Mesendoderm (in vitro differentiated cells): ENCODE results near the gene TCAIM.

Experiments used
- DNase-seq: peaks from one replicate; pipeline ENCODE4 v3.0.0; 2013
- H2AK5ac ChIP-seq: 2 replicates; pipeline ENCODE4 v1.6.1; 2013; ENCODE audit warnings: low read length, inconsistent platforms
- H2BK120ac ChIP-seq: 2 replicates; pipeline ENCODE4 v1.6.1; 2013; ENCODE audit warnings: low read depth, mild to moderate bottlenecking, low read length, moderate library complexity, mixed read lengths
- H2BK15ac ChIP-seq: replicated peaks from 2 replicates; pipeline ENCODE4 v1.6.1; 2013; ENCODE audit warnings: low read depth, mild to moderate bottlenecking, moderate library complexity
- H2BK5ac ChIP-seq: 2 replicates; pipeline ENCODE4 v1.6.1; 2013; ENCODE audit warnings: low read length, inconsistent platforms
- H3K18ac ChIP-seq: 2 replicates; pipeline ENCODE4 v1.6.1; 2013; ENCODE audit warnings: mild to moderate bottlenecking, low read length, mixed read lengths
- H3K23ac ChIP-seq: one replicate; pipeline ENCODE4 v1.6.1; 2013; ENCODE audit warnings: low read length
- H3K27ac ChIP-seq: 2 replicates; pipeline ENCODE4 v1.5.1; 2013; ENCODE audit warnings: low read depth, mild to moderate bottlenecking, inconsistent platforms, low read length, moderate library complexity
- H3K27me3 ChIP-seq: 2 replicates; pipeline ENCODE4 v1.6.1; 2013; ENCODE audit warnings: low read length, control low read depth, mild to moderate bottlenecking, inconsistent platforms; ENCODE audit not compliant: insufficient read depth, poor library complexity
- H3K36me3 ChIP-seq: 2 replicates; pipeline ENCODE4 v1.6.1; 2013; ENCODE audit warnings: low read length, inconsistent platforms; ENCODE audit not compliant: control insufficient read depth, insufficient read depth
- H3K4ac ChIP-seq: one replicate; pipeline ENCODE4 v1.6.1; 2013; ENCODE audit warnings: low read depth, mild to moderate bottlenecking, low read length, moderate library complexity
- H3K4me1 ChIP-seq: 2 replicates; pipeline ENCODE4 v1.6.1; 2013; ENCODE audit warnings: low read depth, low read length, inconsistent platforms; ENCODE audit not compliant: control insufficient read depth
- H3K4me2 ChIP-seq: 2 replicates; pipeline ENCODE4 v1.6.1; 2013; ENCODE audit warnings: low read length
- H3K4me3 ChIP-seq: 2 replicates; pipeline ENCODE4 v1.5.1; 2013; ENCODE audit warnings: mild to moderate bottlenecking, low read length
- H3K56ac ChIP-seq: one replicate; pipeline ENCODE4 v1.6.1; 2013; ENCODE audit warnings: low read length
- H3K79me1 ChIP-seq: 2 replicates; pipeline ENCODE4 v1.6.1; 2013; ENCODE audit warnings: low read length, inconsistent platforms
- H3K79me2 ChIP-seq: 2 replicates; pipeline ENCODE4 v1.6.1; 2013; ENCODE audit warnings: mild to moderate bottlenecking, low read length; ENCODE audit not compliant: control insufficient read depth, insufficient read depth
- H3K9ac ChIP-seq: 2 replicates; pipeline ENCODE4 v1.6.1; 2013; ENCODE audit warnings: low read length, inconsistent platforms
- H4K5ac ChIP-seq: one replicate; pipeline ENCODE4 v1.6.1; 2013; ENCODE audit warnings: low read length
- H4K8ac ChIP-seq: one replicate; pipeline ENCODE4 v1.6.1; 2013; ENCODE audit warnings: low read depth, mild to moderate bottlenecking, control low read depth, low read length, moderate library complexity
- WGBS: extraction: QIAGEN DNeasy Blood & Tissue Kit; methylation state at CpG from one replicate; pipeline ENCODE4 v1.1.7; 2013; ENCODE audit warnings: low lambda C conversion rate, missing lambda C conversion rate; ENCODE audit not compliant: insufficient coverage; ENCODE audit errors: extremely low coverage; 5-methylcytosine and 5-hydroxymethylcytosine counted together

Gene TCAIM

DNA sequence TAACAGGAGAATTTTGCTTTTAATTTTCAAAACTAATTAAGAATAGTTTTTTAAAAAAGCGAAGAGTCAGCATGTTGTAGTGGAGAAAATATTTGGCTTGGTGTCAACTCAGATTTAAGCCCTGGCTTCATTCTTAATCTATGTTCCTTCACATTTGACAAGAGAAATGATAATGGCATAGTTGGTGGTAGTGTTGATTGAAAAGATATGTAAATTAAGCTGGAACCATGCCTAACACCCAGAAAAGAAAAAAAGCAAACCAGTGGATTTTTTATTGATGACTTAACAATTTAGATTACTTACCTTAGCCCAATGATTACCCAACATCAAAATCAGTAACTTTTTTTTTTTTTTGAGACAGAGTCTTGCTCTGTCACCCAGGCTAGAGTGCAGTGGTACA lies 27.4 kb downstream of the TCAIM start:
- Histone ChIP-seq H3K56ac (no peak overlapping the region), H3K4me1 (no peaks in the 10 kb centered on the region), H3K27ac (no peak overlapping the region), H3K9ac (no peak overlapping the region), H3K18ac (no peak overlapping the region), H3K4me3 (no peak overlapping the region), H2AK5ac (no peak overlapping the region), H3K79me2 (no peaks in the 10 kb centered on the region), H3K4ac (no peak overlapping the region), H3K36me3 (no peaks in the 10 kb centered on the region), H4K8ac (no peak overlapping the region), H3K27me3 (no peaks in the 10 kb centered on the region), H3K23ac (no peak overlapping the region), H3K79me1 (no peaks in the 10 kb centered on the region), H2BK120ac (no peak overlapping the region), H2BK5ac (no peak overlapping the region), H2BK15ac (no peak overlapping the region), H4K5ac (no peak overlapping the region), H3K4me2 (no peak overlapping the region)
- peak; percentile 19 for DNase-seq
- no CpG with 5 or more reads among the region's 1 CpG for WGBS

DNA sequence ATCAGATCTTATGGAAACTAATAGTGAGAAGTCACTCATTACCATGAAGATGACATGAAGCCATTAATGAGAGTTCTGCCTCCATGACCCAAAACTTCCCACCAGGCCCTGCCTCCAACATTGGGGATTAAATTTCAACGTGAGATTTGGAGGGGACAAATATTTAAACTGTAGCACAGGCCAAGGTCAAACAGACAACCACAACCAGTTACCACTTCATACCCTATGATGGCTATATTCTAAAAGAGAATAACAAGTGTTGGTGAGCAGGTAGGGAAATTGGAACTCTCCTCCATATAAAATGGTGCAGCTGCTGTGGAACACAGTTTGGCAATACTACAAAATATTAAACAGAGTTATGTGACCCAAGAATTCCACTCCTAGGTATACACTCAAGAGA lies 36.9 kb downstream of the TCAIM start:
- H3K4me3 ChIP-seq, result no peak overlapping the region
- no peak overlapping the region for H3K23ac ChIP-seq
- H2BK120ac ChIP-seq, result no peak overlapping the region

DNA sequence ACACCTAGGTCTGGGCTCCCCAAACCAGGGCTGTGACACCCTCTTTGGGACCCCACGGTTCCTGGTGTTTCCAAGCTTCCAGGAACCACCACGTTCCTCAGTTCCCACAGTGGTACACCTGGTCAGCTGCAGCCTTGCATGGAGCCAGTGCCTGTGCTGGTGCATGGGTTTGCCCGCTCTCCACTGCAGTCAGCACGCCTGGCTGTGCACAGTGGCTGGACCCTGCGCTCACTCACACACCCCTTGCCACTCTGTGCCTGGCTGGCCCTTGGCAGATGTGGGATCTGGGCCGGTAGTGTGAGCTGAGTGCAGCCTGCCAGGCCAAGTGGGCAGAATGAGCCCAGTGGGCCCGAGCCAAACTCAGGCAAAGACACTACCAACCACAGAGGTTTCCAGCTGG lies 48.8 kb downstream of the TCAIM start:
- H3K4me1 ChIP-seq, result no peaks in the 10 kb centered on the region
- no peak overlapping the region for H3K4me2 ChIP-seq
- no peak overlapping the region for H3K18ac ChIP-seq
- no peak overlapping the region for H3K4me3 ChIP-seq
- H4K5ac ChIP-seq, result no peak overlapping the region
- WGBS, result no CpG with 5 or more reads among the region's 7 CpGs
- H2AK5ac ChIP-seq, result no peak overlapping the region
- H3K27me3 ChIP-seq, result no peaks in the 10 kb centered on the region
- no peak overlapping the region for H2BK15ac ChIP-seq
- no peaks in the 10 kb centered on the region for H3K79me2 ChIP-seq
- no peaks in the 10 kb centered on the region for H3K79me1 ChIP-seq
- no peaks in the 10 kb centered on the region for H3K36me3 ChIP-seq
- no peak overlapping the region for H3K4ac ChIP-seq
- H3K56ac ChIP-seq, result no peak overlapping the region
- H2BK5ac ChIP-seq, result no peak overlapping the region
- H3K23ac ChIP-seq, result no peak overlapping the region
- no peak overlapping the region for H3K27ac ChIP-seq
- H2BK120ac ChIP-seq, result no peak overlapping the region
- H3K9ac ChIP-seq, result no peak overlapping the region
- H4K8ac ChIP-seq, result no peak overlapping the region
- DNase-seq, result no peak

More for the DNA sequence above, 36.9 kb downstream of the TCAIM start:
- no peak overlapping the region for H4K8ac ChIP-seq
- H3K4me1 ChIP-seq, result no peaks in the 10 kb centered on the region
- H2BK15ac ChIP-seq, result no peak overlapping the region
- no peaks in the 10 kb centered on the region for H3K79me1 ChIP-seq
- no peak overlapping the region for H2BK5ac ChIP-seq
- no peaks in the 10 kb centered on the region for H3K79me2 ChIP-seq
- no peak overlapping the region for H3K9ac ChIP-seq
- no CpG with 5 or more reads among the region's 1 CpG for WGBS
- DNase-seq, result no peak
- no peak overlapping the region for H2AK5ac ChIP-seq
- no peaks in the 10 kb centered on the region for H3K27me3 ChIP-seq
- no peak overlapping the region for H3K27ac ChIP-seq
- no peak overlapping the region for H3K4me2 ChIP-seq
- no peak overlapping the region for H3K18ac ChIP-seq
- no peak overlapping the region for H4K5ac ChIP-seq
- H3K36me3 ChIP-seq, result no peaks in the 10 kb centered on the region
- H3K56ac ChIP-seq, result no peak overlapping the region
- no peak overlapping the region for H3K4ac ChIP-seq

DNA sequence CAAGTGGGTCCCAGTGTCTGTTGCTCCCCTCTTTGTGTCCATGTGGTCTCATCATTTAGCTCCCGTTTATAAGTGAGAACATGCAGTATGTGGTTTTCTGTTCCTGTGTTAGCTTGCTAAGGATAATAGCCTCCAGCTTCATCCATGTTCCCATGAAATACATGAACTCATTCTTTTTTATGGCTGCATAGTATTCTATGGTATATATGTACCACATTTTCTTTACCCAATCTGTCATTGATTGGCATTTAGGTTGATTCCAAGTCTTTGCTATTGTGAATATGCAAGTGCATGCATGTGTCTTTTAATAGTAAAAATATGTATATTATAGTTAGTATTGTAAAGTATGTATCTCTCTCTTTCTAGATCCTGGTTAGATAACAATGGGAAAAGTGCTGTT lies 53.9 kb downstream of the TCAIM start:
- Histone ChIP-seq H2BK5ac (no peak overlapping the region), H3K36me3 (no peaks in the 10 kb centered on the region), H3K56ac (no peak overlapping the region), H2AK5ac (no peak overlapping the region), H3K9ac (no peak overlapping the region), H3K4me3 (no peak overlapping the region), H4K5ac (no peak overlapping the region), H2BK120ac (no peak overlapping the region), H3K79me1 (no peaks in the 10 kb centered on the region), H2BK15ac (no peak overlapping the region), H3K23ac (no peak overlapping the region), H3K4ac (no peak overlapping the region), H3K27me3 (no peaks in the 10 kb centered on the region), H3K18ac (no peak overlapping the region), H4K8ac (no peak overlapping the region), H3K79me2 (no peaks in the 10 kb centered on the region), H3K4me1 (no peaks in the 10 kb centered on the region), H3K4me2 (no peak overlapping the region), H3K27ac (no peak overlapping the region)
- no peak for DNase-seq
- no CpG with 5 or more reads among the region's 1 CpG for WGBS

DNA sequence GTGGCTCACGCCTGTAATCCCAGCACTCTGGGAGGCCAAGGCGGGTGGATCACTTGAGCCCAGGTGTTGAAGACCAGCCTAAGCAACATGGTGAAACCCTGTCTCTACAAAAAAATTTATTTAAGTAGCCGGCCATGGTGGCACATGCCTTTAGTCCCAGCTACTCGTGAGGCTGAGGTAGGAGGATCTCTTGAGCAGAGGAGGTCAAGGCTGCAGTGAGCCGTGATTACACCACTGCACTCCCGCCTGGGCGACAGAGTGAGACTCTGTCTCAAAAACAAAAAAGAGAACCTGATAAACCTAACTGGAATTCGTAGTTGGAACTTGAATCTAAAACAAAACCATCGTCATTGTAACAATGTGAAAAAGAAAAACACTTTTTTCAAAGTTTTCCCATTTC lies 57.1 kb downstream of the TCAIM start:
- no peaks in the 10 kb centered on the region for H3K79me1 ChIP-seq
- no peak overlapping the region for H2AK5ac ChIP-seq
- no peak for DNase-seq
- no peak overlapping the region for H3K4ac ChIP-seq
- no peak overlapping the region for H3K9ac ChIP-seq
- no peaks in the 10 kb centered on the region for H3K36me3 ChIP-seq
- no peak overlapping the region for H3K4me3 ChIP-seq
- H3K79me2 ChIP-seq, result no peaks in the 10 kb centered on the region
- no peak overlapping the region for H4K8ac ChIP-seq
- H2BK120ac ChIP-seq, result no peak overlapping the region
- WGBS, result no CpG with 5 or more reads among the region's 9 CpGs
- no peak overlapping the region for H4K5ac ChIP-seq
- H3K18ac ChIP-seq, result no peak overlapping the region
- no peaks in the 10 kb centered on the region for H3K4me1 ChIP-seq
- H2BK5ac ChIP-seq, result no peak overlapping the region
- no peak overlapping the region for H3K4me2 ChIP-seq
- no peak overlapping the region for H3K23ac ChIP-seq
- no peak overlapping the region for H3K27ac ChIP-seq
- no peak overlapping the region for H3K56ac ChIP-seq
- H3K27me3 ChIP-seq, result no peaks in the 10 kb centered on the region
- no peak overlapping the region for H2BK15ac ChIP-seq
